ENCODE measurements around the gene LRBA.

The LRBA gene

GRCh38 chr4:150814873-150815272 is 200.2 kb downstream of the LRBA start:
- Mint-ChIP-seq H3K27ac (no peak overlapping the region), H3K4me3 (no peak overlapping the region), H3K9me3 (no peaks in the 10 kb centered on the region), H3K36me3 (peaks cover 24% of the 10 kb centered on the region), H3K27me3 (no peaks in the 10 kb centered on the region), H3K4me1 (no peaks in the 10 kb centered on the region)
- no peak for ATAC-seq

- Mint-ChIP-seq H3K27ac (no peak overlapping the region), H3K4me3 (no peak overlapping the region), H3K27me3 (no peaks in the 10 kb centered on the region), H3K4me1 (peaks cover 6% of the 10 kb centered on the region), H3K9me3 (no peaks in the 10 kb centered on the region), H3K36me3 (peaks cover 34% of the 10 kb centered on the region)
- ATAC-seq, result no peak
Observed at GRCh38 chr4:150805183-150806025, 209.7 kb downstream of the LRBA start.

- H3K36me3 Mint-ChIP-seq, result peaks cover 37% of the 10 kb centered on the region
Observed at GRCh38 chr4:150801833-150802232, 213.3 kb downstream of the LRBA start.

GRCh38 chr4:150799207-150799606 is 215.9 kb downstream of the LRBA start:
- Mint-ChIP-seq H3K4me3 (no peak overlapping the region), H3K27me3 (no peaks in the 10 kb centered on the region), H3K4me1 (no peaks in the 10 kb centered on the region), H3K36me3 (peaks cover 22% of the 10 kb centered on the region), H3K9me3 (no peaks in the 10 kb centered on the region), H3K27ac (no peak overlapping the region)
- ATAC-seq, result no peak

More at GRCh38 chr4:150801833-150802232, 213.3 kb downstream of the LRBA start:
- no peak for ATAC-seq
- Mint-ChIP-seq H3K9me3 (no peaks in the 10 kb centered on the region), H3K4me3 (no peak overlapping the region), H3K27ac (no peak overlapping the region), H3K27me3 (no peaks in the 10 kb centered on the region), H3K4me1 (peaks cover 6% of the 10 kb centered on the region)

- Mint-ChIP-seq H3K9me3 (no peaks in the 10 kb centered on the region), H3K27ac (no peak overlapping the region), H3K36me3 (peaks cover 27% of the 10 kb centered on the region), H3K4me1 (no peaks in the 10 kb centered on the region), H3K27me3 (no peaks in the 10 kb centered on the region), H3K4me3 (no peak overlapping the region)
- ATAC-seq, result no peak
Observed at GRCh38 chr4:150794706-150795105, 220.4 kb downstream of the LRBA start.

GRCh38 chr4:150789864-150790263 is 225.2 kb downstream of the LRBA start:
- no peak overlapping the region for H3K4me3 Mint-ChIP-seq
- H3K27ac Mint-ChIP-seq, result no peak overlapping the region
- H3K4me1 Mint-ChIP-seq, result no peaks in the 10 kb centered on the region
- H3K36me3 Mint-ChIP-seq, result peaks cover 31% of the 10 kb centered on the region
- no peak for ATAC-seq
- no peaks in the 10 kb centered on the region for H3K27me3 Mint-ChIP-seq
- no peaks in the 10 kb centered on the region for H3K9me3 Mint-ChIP-seq

GRCh38 chr4:150784939-150785338 is 230.1 kb downstream of the LRBA start:
- peaks cover 29% of the 10 kb centered on the region for H3K36me3 Mint-ChIP-seq
- H3K27me3 Mint-ChIP-seq, result no peaks in the 10 kb centered on the region
- H3K4me1 Mint-ChIP-seq, result no peaks in the 10 kb centered on the region
- ATAC-seq, result no peak
- H3K4me3 Mint-ChIP-seq, result no peak overlapping the region
- no peaks in the 10 kb centered on the region for H3K9me3 Mint-ChIP-seq
- no peak overlapping the region for H3K27ac Mint-ChIP-seq

GRCh38 chr4:150784305-150784704 is 230.8 kb downstream of the LRBA start:
- Mint-ChIP-seq H3K36me3 (peaks cover 29% of the 10 kb centered on the region), H3K4me3 (no peak overlapping the region), H3K27me3 (no peaks in the 10 kb centered on the region), H3K9me3 (no peaks in the 10 kb centered on the region), H3K27ac (no peak overlapping the region), H3K4me1 (no peaks in the 10 kb centered on the region)
- ATAC-seq, result no peak

- no peaks in the 10 kb centered on the region for H3K4me1 Mint-ChIP-seq
- no peak overlapping the region for H3K27ac Mint-ChIP-seq
Observed at GRCh38 chr4:150782921-150783320, 232.2 kb downstream of the LRBA start.

GRCh38 chr4:150782311-150782710 is 232.8 kb downstream of the LRBA start:
- Mint-ChIP-seq H3K4me1 (no peaks in the 10 kb centered on the region), H3K27me3 (no peaks in the 10 kb centered on the region), H3K27ac (no peak overlapping the region), H3K9me3 (no peaks in the 10 kb centered on the region), H3K4me3 (no peak overlapping the region), H3K36me3 (peaks cover 23% of the 10 kb centered on the region)
- ATAC-seq, result no peak

More at GRCh38 chr4:150782921-150783320, 232.2 kb downstream of the LRBA start:
- H3K9me3 Mint-ChIP-seq, result no peaks in the 10 kb centered on the region
- no peak overlapping the region for H3K4me3 Mint-ChIP-seq
- H3K27me3 Mint-ChIP-seq, result no peaks in the 10 kb centered on the region
- ATAC-seq, result no peak
- peaks cover 28% of the 10 kb centered on the region for H3K36me3 Mint-ChIP-seq

GRCh38 chr4:150781191-150781590 is 233.9 kb downstream of the LRBA start:
- ATAC-seq, result no peak
- Mint-ChIP-seq H3K9me3 (no peaks in the 10 kb centered on the region), H3K36me3 (peaks cover 26% of the 10 kb centered on the region), H3K4me1 (no peaks in the 10 kb centered on the region), H3K27me3 (no peaks in the 10 kb centered on the region), H3K27ac (no peak overlapping the region), H3K4me3 (no peak overlapping the region)

GRCh38 chr4:150779707-150780106 is 235.4 kb downstream of the LRBA start:
- no peaks in the 10 kb centered on the region for H3K4me1 Mint-ChIP-seq
- peaks cover 27% of the 10 kb centered on the region for H3K36me3 Mint-ChIP-seq
- ATAC-seq, result no peak
- H3K27me3 Mint-ChIP-seq, result no peaks in the 10 kb centered on the region
- H3K9me3 Mint-ChIP-seq, result no peaks in the 10 kb centered on the region
- no peak overlapping the region for H3K27ac Mint-ChIP-seq
- no peak overlapping the region for H3K4me3 Mint-ChIP-seq

GRCh38 chr4:150773729-150774449 is 241.2 kb downstream of the LRBA start:
- Mint-ChIP-seq H3K9me3 (peaks cover 2% of the 10 kb centered on the region), H3K4me3 (no peak overlapping the region), H3K36me3 (peaks cover 46% of the 10 kb centered on the region), H3K27ac (no peak overlapping the region), H3K4me1 (peaks cover 9% of the 10 kb centered on the region), H3K27me3 (no peaks in the 10 kb centered on the region)
- ATAC-seq, result no peak

GRCh38 chr4:150773032-150773431 is 242.1 kb downstream of the LRBA start:
- Mint-ChIP-seq H3K9me3 (peaks cover 2% of the 10 kb centered on the region), H3K36me3 (peaks cover 46% of the 10 kb centered on the region), H3K27ac (no peak overlapping the region), H3K4me1 (peaks cover 10% of the 10 kb centered on the region), H3K4me3 (no peak overlapping the region), H3K27me3 (no peaks in the 10 kb centered on the region)
- no peak for ATAC-seq

GRCh38 chr4:150771382-150771781 is 243.7 kb downstream of the LRBA start:
- Mint-ChIP-seq H3K27ac (no peak overlapping the region), H3K9me3 (peaks cover 2% of the 10 kb centered on the region), H3K4me3 (no peak overlapping the region), H3K27me3 (no peaks in the 10 kb centered on the region), H3K36me3 (peaks cover 51% of the 10 kb centered on the region), H3K4me1 (peaks cover 10% of the 10 kb centered on the region)
- no peak for ATAC-seq

- ATAC-seq, result no peak
- Mint-ChIP-seq H3K9me3 (peaks cover 2% of the 10 kb centered on the region), H3K27me3 (no peaks in the 10 kb centered on the region), H3K4me3 (no peak overlapping the region), H3K36me3 (peaks cover 43% of the 10 kb centered on the region), H3K4me1 (peaks cover 10% of the 10 kb centered on the region), H3K27ac (no peak overlapping the region)
Observed at GRCh38 chr4:150769845-150770244, 245.2 kb downstream of the LRBA start.
